ENCODE measurements around the gene LMO1.

DNA sequence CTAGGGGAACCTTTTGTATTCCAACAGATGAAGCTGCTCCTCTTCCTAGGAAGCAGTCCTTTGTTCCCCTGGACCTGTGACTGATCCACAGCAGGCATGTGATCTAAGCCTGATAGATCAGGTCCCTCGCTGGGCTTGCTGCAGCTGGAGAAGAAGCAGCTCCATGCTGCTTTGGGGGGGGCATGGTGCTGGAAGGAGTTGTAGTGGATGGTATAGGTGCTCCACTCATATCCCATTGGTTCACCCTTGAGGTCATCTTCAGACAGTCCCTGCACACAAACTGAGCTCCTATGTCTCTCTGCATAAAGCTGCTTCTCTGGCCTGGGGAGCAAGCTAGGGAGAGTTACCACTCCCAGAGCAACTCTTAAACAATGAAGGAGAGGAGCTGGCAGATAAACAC, 85.4 kb downstream of the LMO1 start:
- no peak for TF ChIP-seq POLR2A (IDR thresholded peaks at IDR 0.05)
- TF ChIP-seq EP300 (IDR thresholded peaks at IDR 0.05) = no peak
- TF ChIP-seq, protein P1, sequence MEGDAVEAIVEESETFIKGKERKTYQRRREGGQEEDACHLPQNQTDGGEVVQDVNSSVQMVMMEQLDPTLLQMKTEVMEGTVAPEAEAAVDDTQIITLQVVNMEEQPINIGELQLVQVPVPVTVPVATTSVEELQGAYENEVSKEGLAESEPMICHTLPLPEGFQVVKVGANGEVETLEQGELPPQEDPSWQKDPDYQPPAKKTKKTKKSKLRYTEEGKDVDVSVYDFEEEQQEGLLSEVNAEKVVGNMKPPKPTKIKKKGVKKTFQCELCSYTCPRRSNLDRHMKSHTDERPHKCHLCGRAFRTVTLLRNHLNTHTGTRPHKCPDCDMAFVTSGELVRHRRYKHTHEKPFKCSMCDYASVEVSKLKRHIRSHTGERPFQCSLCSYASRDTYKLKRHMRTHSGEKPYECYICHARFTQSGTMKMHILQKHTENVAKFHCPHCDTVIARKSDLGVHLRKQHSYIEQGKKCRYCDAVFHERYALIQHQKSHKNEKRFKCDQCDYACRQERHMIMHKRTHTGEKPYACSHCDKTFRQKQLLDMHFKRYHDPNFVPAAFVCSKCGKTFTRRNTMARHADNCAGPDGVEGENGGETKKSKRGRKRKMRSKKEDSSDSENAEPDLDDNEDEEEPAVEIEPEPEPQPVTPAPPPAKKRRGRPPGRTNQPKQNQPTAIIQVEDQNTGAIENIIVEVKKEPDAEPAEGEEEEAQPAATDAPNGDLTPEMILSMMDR (IDR thresholded peaks at IDR 0.05) = no peak
